Transverse colon (tissue), 3 donors: ENCODE data around the gene CD52.

Experiments
- POLR2A ChIP-seq: fragments of 450-650 bp; IDR thresholded peaks from one replicate; pipeline ENCODE4 v1.6.1; 2016; ENCODE audit warnings: antibody characterized with exemption, mild to moderate bottlenecking, moderate library complexity
- TF ChIP-seq, protein P1 (sequence below), 5 experiments: fragments of 200-600 bp in 3 of 5; fragments of 450-650 bp in 2 of 5; sonication (generic) in 3 of 5; IDR thresholded peaks; 1 replicate in 2 of 5; 2 replicates in 3 of 5; pipeline ENCODE4 v1.5.1; 2016 to 2017; ENCODE audit warnings: antibody characterized with exemption in 5 of 5, inconsistent platforms in 3 of 5, mild to moderate bottlenecking in 2 of 5, moderate library complexity in 1 of 5

DNA sequence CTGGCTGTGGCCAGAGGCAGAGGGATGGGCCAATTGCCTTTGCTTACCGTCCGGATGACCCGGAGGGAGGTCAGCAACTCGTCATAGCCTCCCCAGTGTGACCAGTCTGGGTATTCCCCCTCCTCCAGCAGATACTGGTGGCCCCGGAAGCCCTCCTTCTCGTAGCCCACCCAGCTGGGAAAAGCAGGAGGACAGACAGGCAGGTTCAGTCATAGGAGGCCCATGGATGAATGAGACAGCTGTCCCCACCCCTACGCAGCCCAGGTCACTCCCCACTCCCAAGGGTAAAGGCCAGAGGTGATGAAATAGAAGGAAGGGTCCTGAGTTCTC lies 19.4 kb downstream of the CD52 start:
- TF ChIP-seq, protein P1, sequence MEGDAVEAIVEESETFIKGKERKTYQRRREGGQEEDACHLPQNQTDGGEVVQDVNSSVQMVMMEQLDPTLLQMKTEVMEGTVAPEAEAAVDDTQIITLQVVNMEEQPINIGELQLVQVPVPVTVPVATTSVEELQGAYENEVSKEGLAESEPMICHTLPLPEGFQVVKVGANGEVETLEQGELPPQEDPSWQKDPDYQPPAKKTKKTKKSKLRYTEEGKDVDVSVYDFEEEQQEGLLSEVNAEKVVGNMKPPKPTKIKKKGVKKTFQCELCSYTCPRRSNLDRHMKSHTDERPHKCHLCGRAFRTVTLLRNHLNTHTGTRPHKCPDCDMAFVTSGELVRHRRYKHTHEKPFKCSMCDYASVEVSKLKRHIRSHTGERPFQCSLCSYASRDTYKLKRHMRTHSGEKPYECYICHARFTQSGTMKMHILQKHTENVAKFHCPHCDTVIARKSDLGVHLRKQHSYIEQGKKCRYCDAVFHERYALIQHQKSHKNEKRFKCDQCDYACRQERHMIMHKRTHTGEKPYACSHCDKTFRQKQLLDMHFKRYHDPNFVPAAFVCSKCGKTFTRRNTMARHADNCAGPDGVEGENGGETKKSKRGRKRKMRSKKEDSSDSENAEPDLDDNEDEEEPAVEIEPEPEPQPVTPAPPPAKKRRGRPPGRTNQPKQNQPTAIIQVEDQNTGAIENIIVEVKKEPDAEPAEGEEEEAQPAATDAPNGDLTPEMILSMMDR (IDR thresholded peaks at IDR 0.05) = no peak
- TF ChIP-seq POLR2A = no peak
